ENCODE results near the gene RPL19. TPM values are rescaled to one million over a fixed set of nuclear protein-coding genes. Genes with fewer than 3 reads are reported as not detected.
A peak's percentile ranks its signal among the peaks of the same experiment; 100 is the strongest.
"Not testable (repeated sequence)": the region's sequence is repeated elsewhere in the genome, so short reads cannot be mapped to it uniquely, and the experiment has no call there.

RPL19 gene
- total RNA-seq, 2 experiments from 2014 or later: 3,527 to 3,670 TPM

- H3K9me3 ChIP-seq (ENCODE audit: control insufficient read depth in 1 of 2, insufficient read depth in 1 of 2, low read length in 2 of 2): no peaks in the 10 kb centered on the region
- DNase-seq: peak; percentile 78 to 94 (median 85)
- H3K27ac ChIP-seq (ENCODE audit: low read depth in 1 of 2, low read length in 2 of 2): no peak overlapping the region
- TF ChIP-seq CTCF (IDR thresholded peaks at IDR 0.05): peak; percentile 94
- H3K4me1 ChIP-seq (ENCODE audit: insufficient read depth, low read length): peaks cover 15% of the 10 kb centered on the region
- no peaks in the 10 kb centered on the region for H3K36me3 ChIP-seq (ENCODE audit: insufficient read depth, low read length)
- no peaks in the 10 kb centered on the region for H3K27me3 ChIP-seq (ENCODE audit: control insufficient read depth in 1 of 2, insufficient read depth in 2 of 2, low read length in 2 of 2)
- ATAC-seq (ENCODE audit: poor library complexity): peak; percentile 96
- Mint-ChIP-seq H3K36me3 (ENCODE audit: low read depth) (no peaks in the 10 kb centered on the region), H3K27me3 (peaks cover 4% of the 10 kb centered on the region), H3K9me3 (no peaks in the 10 kb centered on the region), H3K4me3 (peak overlapping the region; percentile 31), H3K4me1 (ENCODE audit: low read depth) (peaks cover 9% of the 10 kb centered on the region), H3K27ac (peak overlapping the region; percentile 53)
- ChIA-PET POLR2A (interaction anchor here (0.8 to 3.6 kb wide), 8 partner anchors 9 to 262 kb away, joined by 3 to 49 read pairs (median 4); partner anchors contain the start of gene RPL19), CTCF (interaction anchor here (0.5 to 6.7 kb wide), 16 partner anchors 11 to 374 kb away, joined by 3 to 122 read pairs (median 4); partner anchors contain the start of gene ARL5C)
- no peak overlapping the region for H3K4me3 ChIP-seq (ENCODE audit: low read length)
- intact Hi-C loops (cut with DNase I, micrococcal nuclease): loop anchor here (1.0 to 2.0 kb wide), 4 partner anchors 38 to 262 kb away; no protein-coding TSS in a partner anchor
Observed at GRCh38 chr17:39244600-39245570, 44.8 kb downstream of the RPL19 start.

- Histone ChIP-seq H3K36me3 (ENCODE audit: insufficient read depth, low read length) (no peaks in the 10 kb centered on the region), H3K27me3 (ENCODE audit: control insufficient read depth in 1 of 2, insufficient read depth in 2 of 2, low read length in 2 of 2) (no peaks in the 10 kb centered on the region), H3K27ac (ENCODE audit: low read depth in 1 of 2, low read length in 2 of 2) (no peak overlapping the region), H3K4me1 (ENCODE audit: insufficient read depth, low read length) (peaks cover 12% of the 10 kb centered on the region), H3K9me3 (ENCODE audit: control insufficient read depth in 1 of 2, insufficient read depth in 1 of 2, low read length in 2 of 2) (no peaks in the 10 kb centered on the region), H3K4me3 (ENCODE audit: low read length) (no peak overlapping the region)
- Mint-ChIP-seq H3K4me3 (no peak overlapping the region), H3K36me3 (ENCODE audit: low read depth) (no peaks in the 10 kb centered on the region), H3K27me3 (peaks cover 4% of the 10 kb centered on the region), H3K9me3 (no peaks in the 10 kb centered on the region), H3K4me1 (ENCODE audit: low read depth) (peaks cover 7% of the 10 kb centered on the region), H3K27ac (no peak overlapping the region)
- no peak for DNase-seq
- ChIA-PET POLR2A (interaction anchor here (3.6 kb wide), 1 partner anchor 40 kb away, joined by 49 read pairs; no protein-coding TSS in a partner anchor), CTCF (interaction anchor here (3.1 to 6.7 kb wide), 2 partner anchors 12 to 38 kb away, joined by 56 to 122 read pairs; no protein-coding TSS in a partner anchor)
- TF ChIP-seq CTCF (IDR thresholded peaks at IDR 0.05): no peak
- no peak for ATAC-seq (ENCODE audit: poor library complexity)
- intact Hi-C loops (cut with DNase I, micrococcal nuclease): no loop called here
Observed at GRCh38 chr17:39246274-39246673, 46.2 kb downstream of the RPL19 start.

GRCh38 chr17:39250076-39250475 is 50.0 kb downstream of the RPL19 start:
- H3K4me3 Mint-ChIP-seq: not testable (repeated sequence)
- H3K36me3 Mint-ChIP-seq (ENCODE audit: low read depth): peaks cover 18% of the 10 kb centered on the region

More at GRCh38 chr17:39250076-39250475, 50.0 kb downstream of the RPL19 start:
- H3K9me3 ChIP-seq (ENCODE audit: control insufficient read depth in 1 of 2, insufficient read depth in 1 of 2, low read length in 2 of 2); intact Hi-C loops (cut with DNase I, micrococcal nuclease); H3K27me3 Mint-ChIP-seq; H3K27ac ChIP-seq (ENCODE audit: low read depth in 1 of 2, low read length in 2 of 2); H3K4me1 Mint-ChIP-seq (ENCODE audit: low read depth); H3K27ac Mint-ChIP-seq; H3K4me3 ChIP-seq (ENCODE audit: low read length); DNase-seq; POLR2A ChIA-PET; H3K27me3 ChIP-seq (ENCODE audit: control insufficient read depth in 1 of 2, insufficient read depth in 2 of 2, low read length in 2 of 2); H3K9me3 Mint-ChIP-seq; H3K4me1 ChIP-seq (ENCODE audit: insufficient read depth, low read length); ATAC-seq (ENCODE audit: poor library complexity): not testable (repeated sequence)
- CTCF ChIA-PET: interaction anchor here (0.7 to 2.0 kb wide), 3 partner anchors 11 to 75 kb away, joined by 3 to 9 read pairs (median 7); no protein-coding TSS in a partner anchor
- peaks cover 20% of the 10 kb centered on the region for H3K36me3 ChIP-seq (ENCODE audit: insufficient read depth, low read length)

Data from CD4-positive, alpha-beta T cell (primary cell).